DOHH2 (cell line): ENCODE measurements around the gene DDX41.

Source experiments
- H3F3A ChIP-seq: fragments of 200-600 bp; sonication (generic), shearing (Covaris generic); 2 replicates; pipeline ENCODE4 v1.6.0; 2016; ENCODE audit warnings: antibody characterized with exemption, mild to moderate bottlenecking; ENCODE audit not compliant: control insufficient read depth, insufficient read depth
- H3K27ac ChIP-seq: fragments of 200-600 bp; sonication (generic); 2 replicates; pipeline ENCODE4 v1.5.1; 2014; ENCODE audit warnings: low read depth, mild to moderate bottlenecking, low read length, moderate library complexity
- H3K27me3 ChIP-seq: fragments of 200-600 bp; sonication (generic); 2 replicates; pipeline ENCODE4 v1.6.1; 2014; ENCODE audit warnings: mild to moderate bottlenecking, low read length, mixed read lengths; ENCODE audit not compliant: control insufficient read depth
- H3K36me3 ChIP-seq: fragments of 200-600 bp; sonication (generic); 2 replicates; pipeline ENCODE4 v1.6.1; 2014; ENCODE audit warnings: mild to moderate bottlenecking, low read length, moderate library complexity, mixed read lengths; ENCODE audit not compliant: control insufficient read depth
- H3K4me1 ChIP-seq: fragments of 200-600 bp; sonication (generic); 2 replicates; pipeline ENCODE4 v1.6.1; 2014; ENCODE audit warnings: mild to moderate bottlenecking, low read length, mixed read lengths; ENCODE audit not compliant: control insufficient read depth
- H3K4me2 ChIP-seq: fragments of 200-600 bp; sonication (generic); 2 replicates; pipeline ENCODE4 v1.6.0; 2014; ENCODE audit warnings: mild to moderate bottlenecking, low read length, moderate library complexity
- H3K4me3 ChIP-seq: fragments of 200-600 bp; sonication (generic); 2 replicates; pipeline ENCODE4 v1.5.1; 2014; ENCODE audit warnings: mild to moderate bottlenecking, low read length, mixed read lengths
- H3K79me2 ChIP-seq: fragments of 200-600 bp; sonication (generic); 2 replicates; pipeline ENCODE4 v1.6.1; 2014; ENCODE audit warnings: mild to moderate bottlenecking, low read length, mixed read lengths; ENCODE audit not compliant: control insufficient read depth
- H3K9me2 ChIP-seq: fragments of 200-600 bp; sonication (generic); replicated peaks from 2 replicates; pipeline ENCODE4 v1.6.1; 2014; ENCODE audit warnings: mild to moderate bottlenecking, low read length, mixed read lengths; ENCODE audit not compliant: control insufficient read depth
- H3K9me3 ChIP-seq: fragments of 200-600 bp; sonication (generic); 2 replicates; pipeline ENCODE4 v1.6.1; 2014; ENCODE audit warnings: antibody characterized with exemption, low read length, mixed read lengths; ENCODE audit not compliant: control insufficient read depth, insufficient read depth
- H4K20me1 ChIP-seq: fragments of 200-600 bp; sonication (generic); 2 replicates; pipeline ENCODE4 v1.6.0; 2014; ENCODE audit warnings: low read depth, mild to moderate bottlenecking, antibody characterized with exemption, low read length, moderate library complexity; ENCODE audit not compliant: control insufficient read depth, insufficient read depth
- CTCF ChIP-seq: fragments of 200-600 bp; sonication (generic); IDR thresholded peaks from one replicate; pipeline ENCODE4 v1.5.1; 2014; ENCODE audit warnings: antibody characterized with exemption, mild to moderate bottlenecking, low read depth, low read length; ENCODE audit not compliant: poor library complexity, severe bottlenecking
- EZH2phosphoT487 ChIP-seq: fragments of 200-600 bp; sonication (generic); IDR thresholded peaks from 2 replicates; pipeline ENCODE4 v1.6.1; 2017; ENCODE audit warnings: borderline replicate concordance, mild to moderate bottlenecking, antibody characterized with exemption, low read length, moderate library complexity, mixed read lengths

The DDX41 gene

GRCh38 chr5:177466861-177467260 is 49.9 kb downstream of the DDX41 start:
- Histone ChIP-seq H3K9me2 (no peaks in the 10 kb centered on the region), H3K27ac (no peak overlapping the region), H3K79me2 (peaks cover 27% of the 10 kb centered on the region), H3K27me3 (no peaks in the 10 kb centered on the region), H4K20me1 (peaks cover 8% of the 10 kb centered on the region; the same call in 1 of the 2 replicates), H3K4me1 (peaks cover 21% of the 10 kb centered on the region), H3F3A (no peaks in the 10 kb centered on the region), H3K4me2 (no peak overlapping the region), H3K9me3 (no peaks in the 10 kb centered on the region), H3K36me3 (peaks cover 42% of the 10 kb centered on the region), H3K4me3 (no peak overlapping the region)
- TF ChIP-seq CTCF, result no peak
- no peak for TF ChIP-seq EZH2phosphoT487

- Histone ChIP-seq H3K9me2 (no peaks in the 10 kb centered on the region), H3K79me2 (peaks cover 9% of the 10 kb centered on the region), H3K27me3 (no peaks in the 10 kb centered on the region), H3K4me3 (no peak overlapping the region), H3K27ac (no peak overlapping the region), H3K9me3 (no peaks in the 10 kb centered on the region), H3F3A (no peaks in the 10 kb centered on the region), H4K20me1 (no peaks in the 10 kb centered on the region; the same call in 1 of the 2 replicates), H3K4me1 (peaks cover 11% of the 10 kb centered on the region), H3K4me2 (no peak overlapping the region), H3K36me3 (peaks cover 29% of the 10 kb centered on the region)
- TF ChIP-seq CTCF (no peak), EZH2phosphoT487 (no peak)
Observed at GRCh38 chr5:177465044-177465443, 51.7 kb downstream of the DDX41 start.

- H3K4me1 ChIP-seq, result peaks cover 16% of the 10 kb centered on the region
- peak overlapping the region; percentile 8; the same call in 1 of the 2 replicates for H3K4me2 ChIP-seq
- H3K4me3 ChIP-seq, result no peak overlapping the region
- no peaks in the 10 kb centered on the region for H3K79me2 ChIP-seq
- no peaks in the 10 kb centered on the region for H3K9me3 ChIP-seq
- no peaks in the 10 kb centered on the region for H3K27me3 ChIP-seq
- H3F3A ChIP-seq, result peaks cover 3% of the 10 kb centered on the region
- TF ChIP-seq EZH2phosphoT487 (no peak), CTCF (no peak)
- no peaks in the 10 kb centered on the region for H3K9me2 ChIP-seq
- H3K27ac ChIP-seq, result no peak overlapping the region
- H4K20me1 ChIP-seq, result 0 out of 2 replicates have a peak, but pooled peaks cover 3% of the 10 kb centered on the region
- peaks cover 38% of the 10 kb centered on the region for H3K36me3 ChIP-seq
Observed at GRCh38 chr5:177462021-177462670, 54.6 kb downstream of the DDX41 start.
